ENCODE results near the gene DOCK2.

DNA sequence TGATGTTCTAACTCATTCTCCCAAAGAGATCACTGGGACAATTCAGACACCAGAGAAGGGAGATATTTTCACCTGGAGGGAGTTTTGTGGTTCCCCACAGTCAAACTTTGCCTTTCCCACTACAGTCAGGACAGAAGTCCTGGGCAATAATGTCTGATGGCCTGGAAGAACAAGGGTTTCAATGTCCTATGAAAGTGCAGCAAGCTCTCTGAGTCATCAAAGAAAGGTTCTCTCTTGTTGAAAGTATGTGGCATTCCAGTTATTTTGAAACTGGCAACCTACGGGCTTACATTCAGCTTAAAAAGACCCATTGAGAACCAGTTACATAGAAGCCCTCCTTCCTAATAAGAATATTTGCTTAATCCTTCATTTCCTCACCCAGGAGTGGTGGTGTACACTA lies 239.3 kb downstream of the DOCK2 start:
- TF ChIP-seq EZH2 (IDR thresholded peaks at IDR 0.05; ENCODE audit: insufficient read depth, poor library complexity, severe bottlenecking) (no peak), EZH2phosphoT487 (IDR thresholded peaks at IDR 0.05; ENCODE audit: insufficient read depth, low read depth) (no peak)
